HG03064 (cell line): ENCODE data around the gene PIP4K2B.
"Not testable (repeated sequence)": the region's sequence is repeated elsewhere in the genome, so short reads cannot be mapped to it uniquely, and the experiment has no call there.

Source experiments
- ATAC-seq: cut with Tn5 transposase; IDR thresholded peaks from one replicate; pipeline ENCODE4 v1.9.1; 2021; ENCODE audit warnings: low read depth; ENCODE audit not compliant: unreplicated experiment

The PIP4K2B gene

GRCh38 chr17:38799501-38800236, at the start of gene PIP4K2B:
Gene PIP4K2B, minus strand, starts transcription at chr17:38799556. Its CDS starts 132 bp downstream, at chr17:38799424.
- ATAC-seq: peak; percentile 68

GRCh38 chr17:38848557-38848891, 49.2 kb upstream of the PIP4K2B start:
- no peak for ATAC-seq

- ATAC-seq: no peak
These were observed 45.0 kb upstream of the PIP4K2B start for GRCh38 chr17:38844261-38844757.

DNA sequence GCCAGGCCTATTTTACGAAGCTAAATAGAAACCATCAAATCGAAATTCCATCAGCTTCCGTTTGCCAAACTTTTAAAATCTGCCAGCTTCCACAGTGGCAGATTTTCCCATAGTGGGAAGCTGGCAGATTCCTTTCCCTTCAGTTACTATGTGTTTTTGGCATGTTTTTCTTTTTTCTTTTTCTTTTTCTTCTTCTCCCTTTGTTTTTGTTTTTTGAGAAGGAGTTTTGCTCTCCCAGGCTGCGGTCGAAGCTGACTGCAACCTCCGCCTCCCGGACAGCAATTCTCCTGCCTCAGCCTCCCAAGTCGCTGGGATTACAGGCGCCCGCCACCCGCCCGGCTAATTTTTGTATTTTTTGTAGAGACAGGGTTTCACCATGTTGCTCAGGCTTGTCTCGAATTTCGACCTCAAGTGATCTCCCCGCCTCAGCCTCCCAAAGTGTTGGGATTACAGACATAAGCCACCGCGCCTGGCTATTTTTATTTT, 26.4 kb upstream of the PIP4K2B start:
- no peak for ATAC-seq

GRCh38 chr17:38824899-38825761, 25.8 kb upstream of the PIP4K2B start, which contains the start of gene CWC25:
Gene CWC25, minus strand, starts transcription at chr17:38825321. Its CDS starts 138 bp downstream, at chr17:38825183.
- ATAC-seq: peak; percentile 47

- no peak for ATAC-seq
These were observed 16.3 kb upstream of the PIP4K2B start for GRCh38 chr17:38815576-38816193.

DNA sequence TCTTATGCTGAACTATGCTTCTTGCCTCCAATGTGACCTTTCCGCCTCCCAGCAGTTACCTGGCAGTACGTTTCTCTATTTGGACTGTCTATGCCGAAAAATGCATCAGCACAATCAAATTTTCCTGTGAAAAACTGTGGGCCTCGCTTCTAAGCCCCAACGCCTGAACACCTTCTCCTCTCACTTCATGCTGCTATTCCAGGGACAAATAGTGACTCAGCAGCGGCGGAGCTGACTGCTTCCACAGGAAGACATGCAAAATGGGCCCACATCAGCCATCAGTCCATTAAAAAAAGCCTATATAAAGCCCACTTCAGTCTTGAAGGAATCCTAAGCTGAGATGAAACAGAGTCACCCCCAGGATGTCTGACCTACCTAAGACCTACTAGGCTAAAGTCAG, 10.5 kb upstream of the PIP4K2B start:
- ATAC-seq: no peak

- no peak for ATAC-seq
These were observed 943 bp upstream of the PIP4K2B start for GRCh38 chr17:38800237-38800760.

- peak; percentile 26 for ATAC-seq
These were observed 499 bp downstream of the PIP4K2B start for GRCh38 chr17:38798614-38799500.

DNA sequence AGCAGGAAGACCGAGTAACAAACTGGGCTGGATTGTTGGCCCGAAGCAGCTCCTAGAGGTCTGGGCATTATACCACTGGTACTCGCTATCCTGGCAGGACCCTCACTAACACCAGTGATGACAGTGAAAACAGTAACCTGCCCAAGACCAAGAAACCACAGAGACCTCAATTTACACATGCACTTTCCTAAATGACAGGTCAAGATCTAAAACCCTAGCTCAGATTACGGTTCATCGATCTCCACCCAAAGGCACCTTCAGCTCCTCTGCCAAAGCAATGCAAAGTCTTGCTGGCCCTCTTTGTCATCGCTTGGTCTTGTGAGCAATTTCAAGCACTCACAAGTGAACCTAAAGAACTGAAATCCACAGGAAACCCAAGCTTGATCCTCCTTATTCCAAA, 1.5 kb downstream of the PIP4K2B start:
- ATAC-seq: no peak

- ATAC-seq: no peak
These were observed 2.2 kb downstream of the PIP4K2B start for GRCh38 chr17:38797158-38797490.

GRCh38 chr17:38796451-38797157, 2.8 kb downstream of the PIP4K2B start:
- ATAC-seq: no peak

- no peak for ATAC-seq
These were observed 5.1 kb downstream of the PIP4K2B start for GRCh38 chr17:38794221-38794620.

DNA sequence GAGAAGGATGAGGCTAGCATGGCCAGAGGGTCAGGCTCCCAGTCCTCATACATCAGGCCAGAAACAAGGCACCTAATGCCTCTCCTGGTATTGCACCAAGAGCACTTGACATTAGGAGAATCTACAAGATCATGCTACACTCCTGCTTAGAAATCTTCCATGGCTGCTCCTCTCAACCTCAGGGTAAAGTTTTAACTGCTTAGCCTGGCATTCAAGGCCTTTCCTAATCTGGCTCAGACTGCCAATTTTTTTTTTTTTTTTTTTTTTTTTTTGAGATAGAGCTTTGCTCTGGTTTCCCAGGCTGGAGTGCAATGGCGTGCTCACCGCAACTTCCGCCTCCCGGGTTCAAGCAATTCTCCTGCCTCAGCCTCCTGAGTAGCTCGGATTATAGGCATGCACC, 8.2 kb downstream of the PIP4K2B start:
- ATAC-seq: no peak

- ATAC-seq: not testable (repeated sequence)
These were observed 9.1 kb downstream of the PIP4K2B start for GRCh38 chr17:38790148-38790707.

GRCh38 chr17:38789185-38789584, 10.2 kb downstream of the PIP4K2B start:
- ATAC-seq: no peak

DNA sequence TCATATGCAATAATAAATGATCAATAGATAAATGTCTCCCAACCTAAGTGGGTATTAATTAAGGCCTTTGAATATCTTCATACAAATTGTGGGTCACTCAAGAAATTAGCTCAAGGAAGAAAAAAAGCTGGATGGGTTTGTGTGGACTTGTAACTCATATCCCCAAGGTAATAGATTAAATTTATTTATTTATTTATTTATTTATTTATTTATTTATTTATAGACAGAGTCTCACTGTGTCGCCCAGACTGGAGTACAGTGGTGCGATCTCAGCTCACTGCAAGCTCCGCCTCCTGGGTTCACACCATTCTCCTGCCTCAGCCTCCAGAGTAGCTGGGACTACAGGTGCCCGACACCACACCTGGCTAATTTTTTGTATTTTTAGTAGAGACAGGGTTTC, 11.4 kb downstream of the PIP4K2B start:
- ATAC-seq: not testable (repeated sequence)

DNA sequence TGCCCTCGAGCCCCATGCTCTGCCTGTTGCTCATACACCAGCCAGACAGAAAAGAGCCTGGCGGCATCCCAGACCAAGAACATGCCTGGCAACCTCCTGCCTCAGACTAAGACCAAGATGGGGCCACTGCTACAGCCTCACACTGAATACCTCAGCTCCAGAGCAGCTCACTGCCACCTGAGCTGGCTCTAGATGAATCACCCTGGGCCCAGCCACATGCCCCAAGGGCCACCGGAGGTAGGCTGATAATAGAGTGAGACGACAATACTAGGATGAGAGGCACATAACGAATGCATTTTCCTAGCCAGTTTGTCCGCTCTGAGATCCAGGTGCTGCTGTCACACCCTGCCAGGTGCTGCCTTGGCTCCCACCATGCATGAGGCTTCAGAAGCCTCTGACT, 13.0 kb downstream of the PIP4K2B start:
- no peak for ATAC-seq

DNA sequence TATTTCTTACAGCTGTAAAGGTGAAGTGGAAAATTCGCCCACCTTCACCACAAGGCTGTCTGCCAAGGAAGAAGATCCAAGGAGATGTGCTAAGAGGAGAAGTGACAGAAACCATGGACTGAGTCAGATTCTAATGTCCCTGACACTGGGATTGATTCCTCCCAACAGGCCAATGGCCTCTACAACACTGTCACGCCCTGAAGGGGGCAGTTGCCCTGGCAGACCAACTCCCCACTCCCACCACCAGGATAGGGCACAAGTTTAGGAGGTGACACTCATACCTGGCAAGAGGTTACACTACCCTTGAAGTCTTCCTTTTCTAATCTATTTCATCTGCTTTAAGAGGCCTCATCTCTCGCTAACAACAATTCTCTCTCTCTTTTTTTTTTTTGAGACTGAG, 16.1 kb downstream of the PIP4K2B start:
- no peak for ATAC-seq
